Purkinje cell (primary cell): Measurements from ENCODE around the gene UBE2I. TPM values are rescaled to one million over a fixed set of nuclear protein-coding genes. Genes with fewer than 3 reads are reported as not detected.

Source experiments
- polyA plus RNA-seq: library from polyadenylated mRNA; unstranded; fragments of >200 nt; fragmentation: Nextera tagmentation; gene quantifications from 2 replicates; pipeline ENCODE4 v1.2.1, GENCODE V29; 2014

Gene UBE2I
- polyA plus RNA-seq, result 7.7 and 10.6 TPM in 2 replicates

GRCh38 chr16:1308977-1309885 lies at the start of gene UBE2I:
Gene UBE2I, plus strand, starts transcription at chr16:1309636. Its CDS starts 4,395 bp downstream, at chr16:1314031.

GRCh38 chr16:1333149-1333812 lies 23.8 kb downstream of the UBE2I start, which contains the start of gene BAIAP3:
Gene BAIAP3, plus strand, starts transcription at chr16:1333645. Its CDS starts 4,905 bp downstream, at chr16:1338550.

GRCh38 chr16:1351582-1352362 lies 42.3 kb downstream of the UBE2I start, which contains the start of the genes GNPTG and TSR3:
Gene GNPTG, plus strand, starts transcription at chr16:1351931. Its CDS starts 35 bp downstream, at chr16:1351966.
Gene TSR3, minus strand, starts transcription at chr16:1351878. Its CDS starts 74 bp downstream, at chr16:1351804.

Other genes with a start within 250 kb of the UBE2I start
- not detected in 2 replicates for gene SSTR5, start 236.9 kb upstream of the UBE2I start, polyA plus RNA-seq
- not detected in 2 replicates for gene C1QTNF8, start 213.4 kb upstream of the UBE2I start, polyA plus RNA-seq
- 0.13 TPM in 1 of 2 replicates, not detected in the other for gene CACNA1H, start 156.5 kb upstream of the UBE2I start, polyA plus RNA-seq
- gene TPSG1, start 84.4 kb upstream of the UBE2I start, polyA plus RNA-seq, result not detected in 2 replicates
- gene TPSB2, start 79.5 kb upstream of the UBE2I start, polyA plus RNA-seq, result not detected in 2 replicates
- not detected in 2 replicates for gene TPSAB1, start 68.9 kb upstream of the UBE2I start, polyA plus RNA-seq
- gene TPSD1, start 53.6 kb upstream of the UBE2I start, polyA plus RNA-seq, result not detected in 2 replicates
- gene BAIAP3, start 24.0 kb downstream of the UBE2I start, polyA plus RNA-seq, result 0.43 and 1.5 TPM in 2 replicates
- 8.4 and 12.0 TPM in 2 replicates for gene TSR3, start 42.2 kb downstream of the UBE2I start, polyA plus RNA-seq
- gene GNPTG, start 42.3 kb downstream of the UBE2I start, polyA plus RNA-seq, result 24.3 and 38.4 TPM in 2 replicates
- gene UNKL, start 105.1 kb downstream of the UBE2I start, polyA plus RNA-seq, result 2.1 and 3.6 TPM in 2 replicates
- gene UQCC4, start 111.1 kb downstream of the UBE2I start, polyA plus RNA-seq, result 8.0 and 23.6 TPM in 2 replicates
- gene PERCC1, start 121.4 kb downstream of the UBE2I start, polyA plus RNA-seq, result not detected in 2 replicates
- gene CCDC154, start 134.9 kb downstream of the UBE2I start, polyA plus RNA-seq, result 0.73 TPM in 1 of 2 replicates, not detected in the other
- 0.52 and 0.55 TPM in 2 replicates for gene CLCN7, start 165.4 kb downstream of the UBE2I start, polyA plus RNA-seq
- gene PTX4, start 179.3 kb downstream of the UBE2I start, polyA plus RNA-seq, result not detected in 2 replicates
- 0.55 and 0.67 TPM in 2 replicates for gene TELO2, start 183.7 kb downstream of the UBE2I start, polyA plus RNA-seq
- not detected in 2 replicates for gene TMEM204, start 224.0 kb downstream of the UBE2I start, polyA plus RNA-seq